HTR-8/SVneo (cell line): ENCODE data around the gene TNFSF15.

Experiments
- DNase-seq: peaks from one replicate; pipeline ENCODE4 v3.0.0; 2011; ENCODE audit warnings: low spot score, mixed read lengths; ENCODE audit not compliant: insufficient read length
- FAIRE-seq: peaks from 2 replicates; lab custom pipeline; 2011; peaks lifted over from hg19 to GRCh38; lab: Jason Lieb, UNC

The TNFSF15 gene

DNA sequence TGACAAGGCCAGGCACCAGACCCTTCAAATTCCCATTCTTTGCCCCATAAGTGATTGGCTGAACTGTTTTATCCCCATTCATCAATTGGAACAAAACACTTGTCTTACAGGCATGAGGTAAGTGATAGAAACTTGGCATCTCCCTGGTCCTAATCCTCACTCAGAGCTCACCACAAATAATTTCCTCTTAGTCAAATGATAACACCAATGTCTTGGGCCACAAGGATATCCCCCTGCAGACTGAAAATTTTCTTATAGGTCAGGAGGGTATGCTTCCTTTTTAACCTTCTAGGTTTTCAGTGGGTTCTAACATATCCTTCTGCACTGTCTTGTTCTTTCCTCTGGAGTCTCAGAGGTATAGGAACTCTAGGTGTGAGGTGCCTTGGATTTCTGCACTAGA is 14.5 kb downstream of the TNFSF15 start:
- FAIRE-seq (no peak), DNase-seq (no peak)

DNA sequence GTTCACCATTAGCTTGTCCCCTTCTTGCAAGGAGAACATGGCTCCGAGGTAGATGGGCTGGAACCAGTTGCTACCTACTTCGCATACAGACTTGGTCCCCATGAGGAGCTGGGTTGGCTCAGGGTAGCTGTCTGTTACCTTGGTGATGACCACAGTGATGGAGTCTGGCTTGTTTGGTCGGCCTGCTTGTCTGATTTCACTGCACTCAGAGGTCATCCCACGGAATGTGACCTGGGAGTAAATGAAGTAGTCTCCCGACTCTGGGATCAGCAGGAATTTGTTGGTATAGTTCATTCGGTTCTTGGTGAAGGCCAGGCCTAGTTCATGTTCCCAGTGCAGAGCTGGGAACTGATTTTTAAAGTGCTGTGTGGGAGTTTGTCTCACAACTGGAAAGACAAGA is 15.3 kb downstream of the TNFSF15 start:
- FAIRE-seq (no peak), DNase-seq (no peak)

DNA sequence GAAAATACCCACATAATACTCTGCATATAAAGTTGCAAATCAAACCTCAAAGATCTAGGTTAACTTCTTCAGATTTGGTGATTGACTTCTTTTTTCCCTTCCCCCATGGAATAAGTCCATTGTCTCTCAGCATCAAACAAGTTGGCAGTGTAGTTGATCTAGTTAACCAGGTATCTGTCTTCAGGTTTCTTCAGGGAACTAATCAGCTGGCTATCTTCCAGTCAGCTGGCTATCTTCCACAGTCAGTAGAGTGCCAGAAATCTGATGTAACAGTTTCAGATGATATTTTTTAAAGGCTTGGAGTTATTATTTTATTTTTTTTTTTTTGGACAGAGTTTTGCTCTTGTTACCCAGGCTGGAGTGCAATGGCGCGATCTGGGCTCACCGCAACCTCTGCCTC is 16.8 kb downstream of the TNFSF15 start:
- FAIRE-seq (no peak), DNase-seq (no peak)

DNA sequence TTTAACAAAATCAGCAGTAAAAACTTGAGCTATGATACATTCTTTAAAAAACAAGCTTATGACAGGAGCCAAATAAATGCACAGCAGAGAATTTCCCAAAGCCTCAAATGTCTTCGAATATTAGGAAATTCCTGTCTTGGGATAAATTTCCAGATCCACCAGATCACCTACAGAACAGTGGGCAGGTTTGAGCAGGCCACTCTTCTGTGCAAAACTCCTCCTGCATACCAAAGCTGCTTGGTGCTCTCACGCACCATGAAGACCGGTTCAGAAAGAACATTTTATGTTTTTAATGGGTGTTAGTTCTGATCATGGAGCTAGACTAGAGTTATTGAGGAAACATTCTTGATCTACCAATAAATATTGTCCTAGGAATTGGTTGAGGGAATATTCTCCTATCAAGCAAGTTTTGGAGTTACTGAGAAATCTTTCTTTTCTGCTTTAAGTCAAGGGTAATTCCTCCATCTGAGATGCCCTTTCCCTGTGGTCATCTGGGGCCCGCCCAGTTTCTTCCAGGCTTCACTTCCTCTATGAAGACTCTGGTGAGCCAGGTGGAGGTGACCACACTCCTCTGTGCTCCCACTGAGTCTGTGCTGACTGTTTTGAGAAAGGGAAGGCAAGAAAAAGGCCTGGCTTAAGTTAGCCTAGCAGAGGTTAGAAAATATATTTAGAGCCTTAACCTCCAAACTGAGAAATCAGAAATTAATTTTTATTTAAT is 17.9 kb downstream of the TNFSF15 start:
- FAIRE-seq (no peak), DNase-seq (no peak)

DNA sequence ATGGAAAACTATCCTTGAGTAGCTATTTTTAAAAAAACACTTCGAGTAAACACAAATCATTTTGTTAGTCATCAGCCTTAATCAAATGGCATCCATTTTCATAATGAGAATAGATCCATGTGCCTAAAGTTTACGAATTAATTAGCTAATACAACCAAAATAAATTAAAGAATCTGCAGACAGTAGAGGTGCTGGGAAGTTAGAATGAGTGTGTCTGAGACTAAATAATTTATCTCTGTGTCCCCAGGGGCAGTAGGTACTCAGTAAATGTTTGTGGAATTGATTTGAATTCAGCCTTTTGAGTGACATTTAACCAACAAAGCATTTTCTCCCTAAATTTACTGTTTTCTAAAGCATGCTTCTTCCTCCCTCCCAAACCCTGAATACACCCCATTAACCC is 18.6 kb downstream of the TNFSF15 start:
- FAIRE-seq (no peak), DNase-seq (no peak)

DNA sequence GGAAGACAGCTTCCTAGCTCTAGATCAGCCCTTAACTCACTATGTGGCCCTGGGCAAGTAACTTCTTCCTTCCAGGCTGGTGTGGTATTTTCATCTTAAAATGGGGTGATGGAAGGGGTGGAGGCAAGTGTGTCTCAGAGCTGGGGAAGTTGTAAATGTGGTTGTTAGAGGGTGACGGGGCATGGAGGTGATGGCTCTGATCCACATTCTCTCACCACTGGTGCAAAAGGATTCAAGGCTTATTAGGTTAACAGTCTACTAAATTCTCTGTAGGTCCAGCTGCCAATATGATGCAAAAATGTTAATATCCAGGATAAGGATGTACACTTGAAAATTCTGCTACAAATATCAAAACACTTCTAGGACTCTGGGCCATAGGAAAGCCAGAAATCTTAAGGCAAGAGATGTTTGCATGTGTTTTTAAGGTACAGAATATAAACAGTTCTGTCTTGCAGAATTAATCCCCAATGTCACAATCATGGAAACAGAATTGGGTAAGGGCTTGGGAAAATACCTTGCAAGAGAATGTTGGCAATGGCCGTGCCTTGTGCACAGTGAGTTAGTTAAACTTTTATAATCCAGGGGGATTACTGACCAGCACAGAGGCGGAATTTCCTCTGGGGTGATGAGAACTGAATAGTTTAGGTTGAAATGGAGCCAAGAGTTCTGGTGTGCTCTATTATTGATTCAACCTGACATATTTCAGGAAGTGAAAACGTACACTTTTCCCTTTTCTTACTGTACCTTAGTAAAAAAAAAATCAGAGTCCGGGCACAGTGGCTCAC is 19.8 kb downstream of the TNFSF15 start:
- no peak for FAIRE-seq

DNA sequence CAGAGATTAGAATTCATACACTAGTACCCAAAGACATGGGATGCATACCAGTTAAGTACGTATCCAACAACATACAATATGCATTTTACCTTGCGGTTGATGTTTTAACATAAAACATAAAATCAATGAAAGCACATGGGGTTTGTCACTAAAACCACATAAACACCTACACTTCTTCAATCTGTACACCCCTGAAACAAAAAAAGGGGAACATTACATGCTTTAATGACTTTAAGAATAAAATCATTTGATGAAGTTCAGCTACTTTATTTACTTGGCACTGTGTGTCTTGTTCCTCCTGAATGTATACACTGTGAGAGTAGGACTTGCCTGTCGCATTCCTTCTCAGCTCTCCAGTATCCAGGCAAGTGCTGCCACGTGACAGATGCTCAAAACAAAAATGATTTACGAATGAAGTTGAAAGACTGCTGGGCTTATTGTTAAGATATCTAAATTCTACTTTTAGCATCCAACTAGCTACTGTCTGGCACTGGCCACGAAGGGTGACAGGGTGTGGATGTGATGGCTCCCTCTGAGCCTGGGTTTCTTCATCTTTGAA is 21.0 kb downstream of the TNFSF15 start:
- no peak for FAIRE-seq
- no peak for DNase-seq

More for the DNA sequence above, 19.8 kb downstream of the TNFSF15 start:
- DNase-seq, result no peak

DNA sequence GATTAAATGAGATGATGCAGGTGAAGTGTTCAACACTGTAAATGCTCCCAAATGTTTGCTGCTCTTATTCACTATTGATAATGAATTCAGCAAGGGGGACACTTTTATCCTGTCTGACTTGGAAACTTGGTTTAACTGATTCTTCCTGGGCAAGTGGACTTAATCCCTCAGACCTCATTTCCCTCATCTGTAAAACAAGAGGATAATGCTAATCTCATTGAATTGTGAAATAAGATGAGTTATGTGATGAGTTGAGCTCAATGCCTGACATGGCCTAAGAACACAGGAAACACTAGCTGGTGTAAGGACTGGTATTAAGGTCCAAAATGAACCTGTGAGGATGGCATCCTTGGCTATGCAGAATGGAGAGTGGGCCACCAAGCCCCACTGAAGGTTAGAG is 23.3 kb downstream of the TNFSF15 start:
- DNase-seq, result no peak
- no peak for FAIRE-seq

DNA sequence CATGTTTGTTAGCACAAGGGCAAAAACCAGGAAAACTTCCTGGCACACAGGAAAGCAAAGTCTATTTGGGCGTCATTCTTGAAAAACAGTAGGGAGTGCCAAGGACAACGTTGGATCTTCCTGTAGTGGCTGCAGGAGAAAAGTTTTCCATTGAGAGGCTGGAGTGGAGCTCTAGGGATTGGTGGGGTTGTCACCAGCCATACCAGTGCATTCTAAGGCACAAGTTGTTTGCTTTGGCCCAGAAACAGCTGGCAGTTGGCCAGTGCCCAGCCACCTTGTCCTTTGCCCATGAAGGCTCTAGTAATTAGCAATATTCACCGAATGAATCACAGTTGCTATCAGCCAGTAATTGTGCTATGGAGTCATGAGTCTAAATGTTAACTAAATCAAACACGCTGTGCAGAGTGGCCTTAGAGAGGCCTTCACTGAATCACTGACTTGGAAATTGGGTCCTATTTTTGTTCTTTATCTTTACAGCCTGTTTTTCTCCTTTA is 26.4 kb downstream of the TNFSF15 start:
- DNase-seq (no peak), FAIRE-seq (no peak)

DNA sequence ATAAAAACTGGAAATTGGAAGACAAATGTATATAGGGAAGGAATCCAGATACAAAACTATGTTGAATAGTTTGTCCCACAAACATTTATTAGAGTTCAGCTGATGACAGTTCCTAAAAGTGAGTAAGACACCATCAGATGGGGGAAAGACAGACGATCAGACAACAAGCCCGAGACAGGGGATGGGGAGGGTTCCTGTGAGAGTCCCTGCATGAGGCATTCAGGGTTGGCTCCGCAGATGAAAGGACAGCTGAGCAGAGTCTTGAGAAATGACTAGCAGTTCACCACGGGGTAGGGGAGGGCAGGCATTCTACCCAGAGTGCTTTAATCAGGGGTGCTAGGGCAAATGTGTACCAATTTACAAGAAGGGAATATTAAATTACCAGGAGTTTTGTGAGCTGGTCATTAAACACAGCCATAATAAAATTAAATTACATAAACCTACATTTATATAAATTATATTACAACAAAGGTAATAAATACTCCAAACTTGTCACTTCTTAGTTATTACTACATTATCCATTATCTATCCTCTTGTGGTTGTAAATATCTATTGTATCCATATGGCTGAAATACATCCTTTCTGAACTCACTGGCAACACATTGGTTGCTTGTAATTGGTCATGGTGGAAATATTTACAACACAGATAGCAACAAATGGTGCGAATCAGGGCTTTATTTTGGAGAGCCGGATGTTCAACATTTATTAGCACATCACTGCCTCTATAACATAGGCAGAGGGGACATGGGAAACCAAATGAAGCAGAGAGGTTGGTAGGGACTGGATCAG is 27.8 kb downstream of the TNFSF15 start:
- FAIRE-seq, result no peak
- DNase-seq, result no peak

DNA sequence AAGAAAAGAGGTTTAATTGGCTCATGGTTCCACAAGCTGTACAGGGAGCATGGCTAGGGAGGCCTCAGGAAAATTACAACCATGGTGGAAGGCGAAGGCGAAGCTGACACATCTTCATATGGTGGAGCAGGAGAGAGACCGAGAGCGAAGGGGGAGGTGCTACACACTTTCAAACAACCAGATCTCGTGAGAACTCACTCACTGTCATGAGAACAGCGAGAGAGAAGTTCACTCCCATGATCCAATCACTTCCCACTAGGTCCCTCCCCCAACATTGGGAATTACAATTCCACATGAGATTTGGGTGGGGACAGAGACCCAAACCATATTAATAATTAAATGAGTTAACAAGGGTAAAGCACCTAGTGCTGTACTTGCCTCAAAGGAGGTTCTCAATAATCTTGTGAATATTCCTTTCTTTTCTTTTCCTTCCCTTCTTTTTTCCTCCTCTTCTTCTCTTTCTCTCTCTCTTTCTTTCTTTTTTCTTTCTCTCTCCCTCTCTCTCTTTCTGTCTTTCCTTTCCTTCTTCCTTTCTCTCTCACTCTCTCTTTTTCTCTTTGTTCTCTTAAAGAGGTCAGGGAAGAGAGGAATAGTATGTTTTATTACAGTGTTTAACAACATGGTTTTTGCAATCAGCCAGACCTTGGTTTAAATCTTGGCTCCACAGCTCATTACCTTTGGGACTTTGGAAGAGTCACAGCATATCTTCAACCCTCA is 29.0 kb downstream of the TNFSF15 start:
- no peak for DNase-seq
- FAIRE-seq, result no peak

DNA sequence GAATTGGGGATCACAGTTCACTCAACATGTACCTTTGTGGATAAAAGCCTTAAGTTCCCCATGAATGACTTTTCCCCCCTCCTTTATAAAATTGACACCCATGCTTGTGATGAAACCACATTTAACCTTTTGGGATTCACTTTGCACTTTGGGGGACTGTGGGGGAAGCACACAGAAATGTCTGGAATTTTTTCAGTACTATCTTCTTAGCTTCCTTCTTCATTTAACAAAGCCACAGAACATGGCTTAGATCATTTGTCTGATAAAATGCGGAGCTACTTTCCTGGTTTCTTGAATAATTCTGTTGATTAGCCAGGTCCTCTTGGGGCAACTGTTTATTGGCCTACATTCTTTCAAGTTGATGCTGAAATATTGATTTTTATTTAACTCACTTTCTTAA is 29.9 kb downstream of the TNFSF15 start:
- DNase-seq (no peak), FAIRE-seq (no peak)

DNA sequence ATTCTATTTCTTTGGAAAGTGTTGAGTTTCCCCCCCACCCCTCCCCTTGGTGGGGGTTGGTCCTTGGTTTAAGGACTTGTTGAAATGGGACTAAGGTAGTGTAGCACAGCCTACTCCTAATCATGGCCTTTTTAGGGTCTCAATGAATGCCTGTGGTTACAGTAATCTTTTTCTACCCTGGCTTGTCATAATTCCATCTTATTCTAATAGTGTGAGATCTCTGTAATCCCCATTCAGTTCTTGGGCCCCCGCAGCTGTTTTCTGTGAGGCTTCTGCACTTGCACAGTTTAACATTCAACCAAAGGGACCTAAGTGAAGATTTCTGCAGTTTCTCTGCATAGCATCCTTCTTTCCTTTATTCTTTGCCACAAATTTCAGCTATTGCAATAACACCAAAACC is 30.7 kb downstream of the TNFSF15 start:
- no peak for FAIRE-seq

DNA sequence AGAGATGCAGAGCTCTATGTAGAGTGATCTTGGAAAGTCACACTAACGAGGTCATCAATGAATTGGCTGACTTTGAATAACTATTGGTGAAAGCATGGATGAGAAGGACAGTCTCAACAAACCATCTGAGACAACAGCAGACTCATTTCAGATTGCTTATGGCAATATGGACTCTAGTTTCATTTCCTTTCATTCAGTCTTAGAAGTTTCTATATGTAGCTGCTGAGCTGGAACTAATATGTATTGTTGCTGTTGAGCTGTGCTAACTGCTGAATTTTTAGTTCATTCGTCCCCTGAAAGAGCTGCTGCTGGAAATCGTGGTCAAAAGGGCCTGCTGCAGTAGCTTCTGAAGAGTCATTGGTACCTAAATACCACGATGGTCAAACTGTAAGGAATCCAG is 31.3 kb downstream of the TNFSF15 start:
- FAIRE-seq, result no peak
- DNase-seq, result no peak

More for the DNA sequence above, 30.7 kb downstream of the TNFSF15 start:
- DNase-seq, result no peak

DNA sequence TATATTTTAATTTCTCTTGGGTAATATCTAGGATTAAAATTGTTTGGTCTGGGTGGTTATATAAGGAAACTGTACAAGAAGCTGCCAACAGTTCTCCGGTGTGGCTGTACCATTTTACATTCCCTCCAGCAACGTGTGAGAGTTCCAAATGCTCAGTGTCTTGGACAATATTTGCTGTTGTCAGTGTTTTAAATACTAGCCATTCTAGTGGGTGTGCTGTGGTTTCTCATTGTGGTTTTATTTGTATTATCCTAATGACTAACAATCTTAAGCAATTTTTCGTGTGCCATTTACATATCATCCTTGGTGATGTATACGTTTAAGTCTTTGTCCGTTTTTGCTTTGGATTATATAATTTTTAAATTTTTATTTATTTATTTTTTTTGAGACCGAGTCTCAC is 34.0 kb downstream of the TNFSF15 start:
- DNase-seq (no peak), FAIRE-seq (no peak)

DNA sequence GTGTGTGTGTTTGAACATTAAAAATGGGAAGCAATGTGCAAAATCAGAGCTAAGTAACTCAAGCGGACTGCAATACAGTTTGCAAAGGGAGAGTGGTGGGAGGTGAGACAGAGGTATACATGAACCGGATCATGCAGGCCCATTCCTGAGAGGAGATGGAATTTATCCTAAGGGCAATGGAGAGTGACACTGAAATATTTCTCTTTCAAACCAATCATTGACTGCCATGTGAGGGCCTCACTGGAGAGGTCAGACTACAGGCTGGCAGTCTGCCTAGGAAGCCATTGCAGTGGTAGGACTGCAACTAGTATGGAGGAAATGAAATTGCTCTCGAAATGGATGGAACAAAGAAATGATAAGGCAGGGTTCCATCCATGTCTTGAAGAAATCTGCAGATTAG is 34.8 kb downstream of the TNFSF15 start:
- DNase-seq, result no peak
- FAIRE-seq, result no peak

DNA sequence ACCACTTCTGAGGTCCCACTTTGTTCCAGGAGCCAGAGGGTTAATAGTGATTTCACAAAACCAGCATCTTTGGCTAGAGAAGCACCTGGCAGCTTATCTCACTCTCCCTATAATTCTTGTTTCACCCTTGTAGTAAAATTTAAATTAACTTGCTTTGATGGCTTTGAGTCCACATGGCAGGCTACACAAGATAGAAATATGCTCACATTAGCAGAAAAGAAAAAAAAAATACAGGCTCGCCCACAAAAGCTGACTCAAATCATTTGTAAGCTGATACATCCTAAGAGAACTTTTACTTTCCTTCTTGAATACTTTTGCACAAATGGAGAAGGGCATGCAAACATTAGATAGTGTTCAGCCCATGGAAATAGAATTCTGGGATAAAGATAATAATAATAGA is 36.2 kb downstream of the TNFSF15 start:
- FAIRE-seq (no peak), DNase-seq (no peak)

DNA sequence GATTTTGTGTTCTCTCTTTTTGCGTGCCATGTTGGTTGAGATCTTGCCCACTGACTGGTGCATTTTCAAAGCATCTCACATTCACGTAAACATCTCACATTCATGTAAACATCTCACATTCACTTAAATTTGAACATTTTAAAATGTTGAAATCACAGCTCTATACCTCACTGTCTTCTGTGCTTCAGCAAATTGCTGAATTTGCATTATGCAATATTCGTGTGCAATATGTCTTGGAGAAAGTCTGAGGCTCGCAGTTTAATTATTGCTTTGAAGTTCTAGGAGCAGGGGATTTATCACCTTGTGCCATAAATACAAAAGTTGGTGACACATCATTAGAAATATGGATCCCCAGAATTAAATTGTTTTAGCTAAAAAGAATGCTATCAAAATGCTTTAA is 42.6 kb downstream of the TNFSF15 start:
- FAIRE-seq (no peak), DNase-seq (no peak)

DNA sequence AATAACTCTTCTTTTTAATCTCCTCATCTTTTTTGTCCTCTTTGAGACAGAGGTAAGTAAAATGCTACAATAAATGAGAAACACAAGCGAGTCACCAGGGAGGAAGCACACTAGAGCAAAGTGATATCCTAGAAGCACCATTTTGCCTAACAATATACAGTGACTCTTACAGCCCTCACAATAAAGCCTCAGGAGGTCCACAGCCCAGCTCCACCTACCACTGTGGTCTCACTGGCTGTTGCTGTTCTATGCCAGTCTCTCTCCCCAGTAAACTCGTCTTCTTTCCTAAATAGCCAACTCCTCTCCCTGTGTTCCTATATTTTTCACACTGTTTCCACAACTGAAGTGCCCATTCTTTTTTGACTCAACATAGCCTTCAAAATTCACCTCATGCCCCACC is 44.3 kb downstream of the TNFSF15 start:
- DNase-seq (no peak), FAIRE-seq (no peak)
